Panc1 (cell line): ENCODE results near the gene CWH43. TPM values are rescaled to one million over a fixed set of nuclear protein-coding genes. Genes with fewer than 3 reads are reported as not detected.

Experiments used
- ATAC-seq: fragments of 200-7000 bp; cut with Tn5 transposase; 2 replicates; pipeline ENCODE4 v1.9.1; 2020; ENCODE audit warnings: mild to moderate bottlenecking, moderate library complexity
- BruUV-seq: library from RNA; stranded (reverse); fragments of 400-500 nt; replicated peaks from 2 replicates; lab custom pipeline; 2021; lab: Mats Ljungman, UMichigan
- CTCF ChIA-PET: fragments of 300-600 bp; sonication (Branson Sonifier 250); formaldehyde crosslinking; loops from one replicate; lab custom pipeline; 2022; ENCODE audit warnings: antibody characterized with exemption; lab: Charles Lee
- POLR2A ChIA-PET: fragments of 300-600 bp; sonication (Branson Sonifier 250); formaldehyde crosslinking; loops from one replicate; lab custom pipeline; 2022; ENCODE audit warnings: antibody characterized with exemption; lab: Charles Lee
- DNase-seq: peaks from one replicate; pipeline ENCODE4 v3.0.0-alpha.2; 2010; ENCODE audit warnings: low read depth, low spot score
- H3K27ac ChIP-seq: 2 replicates; pipeline ENCODE4 v1.5.1; 2011; ENCODE audit warnings: mild to moderate bottlenecking, low read length, inconsistent platforms
- H3K27me3 ChIP-seq: fragments of 200-500 bp; sonication (Bioruptor generic); 2 replicates; pipeline ENCODE4 v1.6.0; 2014; ENCODE audit warnings: low read length, inconsistent platforms; ENCODE audit not compliant: control insufficient read depth, insufficient read depth
- H3K36me3 ChIP-seq: fragments of 200-500 bp; sonication (Bioruptor generic); 2 replicates; pipeline ENCODE4 v1.5.1; 2014; ENCODE audit warnings: inconsistent platforms, mild to moderate bottlenecking, low read length, moderate library complexity; ENCODE audit not compliant: control insufficient read depth, insufficient read depth
- H3K4me1 ChIP-seq: 2 replicates; pipeline ENCODE4 v1.5.1; 2011; ENCODE audit warnings: inconsistent platforms, mild to moderate bottlenecking, low read length, moderate library complexity; ENCODE audit not compliant: control insufficient read depth, insufficient read depth
- H3K4me3 ChIP-seq, 2 experiments: 2 replicates each; pipeline ENCODE4 v1.5.1; 2011 to 2012; ENCODE audit warnings: low read depth in 2 of 2, low read length in 2 of 2, mild to moderate bottlenecking in 2 of 2, inconsistent platforms in 1 of 2, moderate library complexity in 1 of 2
- H3K9me3 ChIP-seq: fragments of 200-500 bp; sonication (Bioruptor generic); 2 replicates; pipeline ENCODE4 v1.5.1; 2014; ENCODE audit warnings: low read depth, mild to moderate bottlenecking, inconsistent platforms, low read length, moderate library complexity; ENCODE audit not compliant: control insufficient read depth, insufficient read depth
- CTCF ChIP-seq: fragments of 450-650 bp; IDR thresholded peaks from 2 replicates; pipeline ENCODE4 v1.5.1; 2017; ENCODE audit warnings: mild to moderate bottlenecking
- POLR2AphosphoS5 ChIP-seq: IDR thresholded peaks from 2 replicates; pipeline ENCODE4 v1.6.1; 2012; ENCODE audit warnings: mild to moderate bottlenecking, low read depth, low read length, moderate library complexity
- REST ChIP-seq, 2 experiments: IDR thresholded peaks; 2 replicates each; pipeline ENCODE4 v1.6.1; 2011 to 2012; ENCODE audit warnings: low read depth in 2 of 2, control low read depth in 1 of 2, low read length in 1 of 2, mild to moderate bottlenecking in 1 of 2, moderate library complexity in 1 of 2; ENCODE audit not compliant: insufficient read depth in 1 of 2
- SIN3A ChIP-seq: IDR thresholded peaks from 2 replicates; pipeline ENCODE4 v1.6.1; 2012; ENCODE audit warnings: low read depth, mild to moderate bottlenecking, low read length, moderate library complexity, borderline replicate concordance; ENCODE audit not compliant: insufficient read depth
- TCF7L2 ChIP-seq: IDR thresholded peaks from 2 replicates; pipeline ENCODE4 v1.6.1; 2011; ENCODE audit warnings: mild to moderate bottlenecking, low read depth, low read length, inconsistent platforms
- in situ Hi-C: cut with HindIII; loops from 2 replicates; pipeline ENCODE4 v1.10.0; 2016; ENCODE audit warnings: low sequenced_read_pairs, low pct_unique_long_range_greater_than_20kb
- intact Hi-C: fragments of 100-400 bp; cut with micrococcal nuclease; formaldehyde crosslinking; loops from one replicate; pipeline ENCODE4 v1.10.0; 2022; ENCODE audit not compliant: unreplicated experiment
- total RNA-seq: library from RNA; stranded (reverse); gene quantifications from one replicate; pipeline ENCODE4 v1.2.1, GENCODE V29; 2021; ENCODE audit not compliant: unreplicated experiment

The CWH43 gene
- total RNA-seq, 1 experiment from 2014 or later = not detected

DNA sequence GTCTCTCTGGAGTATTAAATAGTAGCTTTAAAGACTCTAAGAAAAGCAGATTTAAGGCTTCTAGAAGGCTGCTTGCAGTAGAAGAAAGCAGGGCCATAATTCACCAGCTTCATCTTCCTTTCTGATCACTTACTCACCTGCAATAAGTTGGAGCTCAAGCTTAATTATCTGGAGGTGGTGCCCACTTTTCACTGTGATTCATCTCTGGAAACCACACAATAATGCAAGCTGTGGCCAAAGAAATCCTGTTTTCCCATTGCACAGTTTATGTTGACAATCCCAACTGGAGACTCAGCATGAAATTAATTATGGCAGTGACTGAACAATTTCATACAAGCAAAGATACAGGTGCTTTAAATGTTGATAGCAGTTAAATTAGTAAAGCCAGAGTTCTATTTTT lies 14.7 kb downstream of the CWH43 start:
- BruUV-seq = no TSS peak
- H3K36me3 ChIP-seq = no peaks in the 10 kb centered on the region
- no peaks in the 10 kb centered on the region; the same call in none of the 2 replicates for H3K27me3 ChIP-seq
- in situ Hi-C loops = no loop called here
- intact Hi-C loops = no loop called here
- POLR2A ChIA-PET = no interaction called here
- no peaks in the 10 kb centered on the region for H3K9me3 ChIP-seq
- no peak for DNase-seq
- no peak overlapping the region for H3K4me3 ChIP-seq
- CTCF ChIA-PET = no interaction called here
- no peak overlapping the region for H3K27ac ChIP-seq
- ATAC-seq = no peak
- TF ChIP-seq POLR2AphosphoS5 (no peak), REST (IDR thresholded peaks at IDR 0.05; ENCODE audit: insufficient read depth in 1 of 2, low read depth in 2 of 2, low read length in 1 of 2) (no peak), SIN3A (no peak), CTCF (no peak), TCF7L2 (no peak)
- no peaks in the 10 kb centered on the region for H3K4me1 ChIP-seq

DNA sequence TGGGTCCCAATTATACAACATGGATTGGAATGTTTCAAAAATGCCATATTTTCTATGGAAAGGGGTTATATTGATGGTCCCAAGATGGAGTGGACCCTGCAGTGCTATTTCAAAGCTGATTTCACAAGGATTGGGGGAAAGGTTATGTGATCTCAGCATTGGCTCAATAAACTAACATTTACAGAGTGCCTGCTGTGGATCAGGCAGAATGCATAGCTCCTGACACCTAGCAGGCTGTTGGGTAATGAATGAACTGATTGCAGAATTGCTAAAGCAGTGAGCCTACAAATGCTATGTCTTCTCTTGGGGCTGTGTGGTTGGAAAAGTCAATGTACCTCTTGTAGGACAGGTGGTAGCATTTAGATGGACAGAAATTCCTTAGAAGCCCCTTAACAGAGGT lies 16.9 kb downstream of the CWH43 start:
- Histone ChIP-seq H3K27me3 (no peaks in the 10 kb centered on the region; the same call in 1 of the 2 replicates), H3K4me3 (no peak overlapping the region), H3K27ac (no peak overlapping the region), H3K9me3 (no peaks in the 10 kb centered on the region), H3K36me3 (no peaks in the 10 kb centered on the region), H3K4me1 (no peaks in the 10 kb centered on the region)
- POLR2A ChIA-PET = no interaction called here
- BruUV-seq = no TSS peak
- intact Hi-C loops (no loop called here), in situ Hi-C loops (no loop called here)
- no peak for TF ChIP-seq POLR2AphosphoS5
- CTCF ChIA-PET = no interaction called here
- ATAC-seq = no peak
- DNase-seq = no peak

DNA sequence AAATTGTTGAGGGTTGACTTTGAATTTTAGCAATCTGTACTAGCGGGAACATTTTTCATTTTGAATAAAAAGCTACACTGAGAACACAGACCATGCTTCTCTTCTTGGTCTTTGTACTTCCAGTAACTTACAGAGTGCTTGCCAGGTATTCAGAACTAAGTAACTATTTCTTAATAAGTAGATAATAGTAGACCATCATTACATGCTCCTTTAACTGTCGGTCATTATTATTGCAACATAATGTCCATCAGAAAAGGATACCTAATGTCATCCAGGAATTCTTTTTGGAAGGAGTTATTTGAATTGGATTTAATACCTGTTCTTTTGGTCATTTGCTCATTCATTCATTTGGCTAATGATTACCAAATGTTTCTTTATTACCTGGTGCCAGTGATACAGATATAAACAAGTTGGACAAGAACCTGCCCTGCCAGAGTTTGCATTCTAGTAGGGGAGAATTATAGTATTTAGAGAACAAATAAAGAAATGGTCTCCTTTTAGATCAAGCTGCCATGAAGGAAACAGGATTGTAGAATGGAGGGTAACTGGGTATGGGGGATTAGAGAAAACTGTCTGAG lies 32.7 kb downstream of the CWH43 start:
- CTCF ChIA-PET = no interaction called here
- no peaks in the 10 kb centered on the region; the same call in 1 of the 2 replicates for H3K27me3 ChIP-seq
- no peak overlapping the region for H3K4me3 ChIP-seq
- H3K36me3 ChIP-seq = no peaks in the 10 kb centered on the region
- POLR2A ChIA-PET = no interaction called here
- BruUV-seq = no TSS peak
- ATAC-seq = no peak
- H3K4me1 ChIP-seq = no peaks in the 10 kb centered on the region
- H3K9me3 ChIP-seq = no peaks in the 10 kb centered on the region
- intact Hi-C loops = no loop called here
- in situ Hi-C loops = no loop called here
- H3K27ac ChIP-seq = no peak overlapping the region
- DNase-seq = no peak
- TF ChIP-seq SIN3A = no peak
- TF ChIP-seq TCF7L2 = no peak
- no peak for TF ChIP-seq CTCF
- no peak for TF ChIP-seq REST (IDR thresholded peaks at IDR 0.05; ENCODE audit: insufficient read depth in 1 of 2, low read depth in 2 of 2, low read length in 1 of 2)
- no peak for TF ChIP-seq POLR2AphosphoS5
